HepG2 (cell line): Measurements from ENCODE around the gene MAPK4. TPM values are rescaled to one million over a fixed set of nuclear protein-coding genes. Genes with fewer than 3 reads are reported as not detected.

Source experiments
- FOXA3 ChIP-seq: IDR thresholded peaks from 2 replicates; pipeline ENCODE4 v1.6.1; 2016; ENCODE audit warnings: missing genetic modification reagents, missing compliant biosample characterization
- FOXK1 ChIP-seq: sonication (generic); formaldehyde crosslinking; IDR thresholded peaks from 2 replicates; pipeline ENCODE4 v1.4.0; 2020; ENCODE audit warnings: low read depth, missing genetic modification reagents, borderline replicate concordance
- FOXP1 ChIP-seq, 2 experiments: fragments of 450-650 bp in 1 of 2; IDR thresholded peaks; 2 replicates each; pipeline ENCODE4 v1.6.1; 2017 to 2018; ENCODE audit warnings: antibody characterized with exemption in 1 of 2
- IRF2 ChIP-seq: IDR thresholded peaks from 2 replicates; pipeline ENCODE4 v1.6.1; 2018; ENCODE audit warnings: missing genetic modification reagents, missing compliant biosample characterization
- ISL2 ChIP-seq: sonication (generic); formaldehyde crosslinking; IDR thresholded peaks from 2 replicates; pipeline ENCODE4 v1.5.0; 2020; ENCODE audit warnings: missing genetic modification reagents
- MATR3 ChIP-seq: sonication (generic); formaldehyde crosslinking; IDR thresholded peaks from 2 replicates; pipeline ENCODE4 v1.4.0; 2020; ENCODE audit warnings: missing genetic modification reagents
- SKI ChIP-seq: fragments of 450-650 bp; IDR thresholded peaks from one replicate; pipeline ENCODE4 v1.6.1; 2018; ENCODE audit warnings: mild to moderate bottlenecking; ENCODE audit not compliant: partially characterized antibody
- SMAD9 ChIP-seq: sonication (generic); formaldehyde crosslinking; IDR thresholded peaks from 2 replicates; pipeline ENCODE4 v1.5.1; 2020; ENCODE audit warnings: mild to moderate bottlenecking, missing genetic modification reagents
- SNAI1 ChIP-seq: sonication (generic); formaldehyde crosslinking; IDR thresholded peaks from 2 replicates; pipeline ENCODE4 v1.5.0; 2020; ENCODE audit warnings: mild to moderate bottlenecking, missing genetic modification reagents, borderline replicate concordance
- TARDBP ChIP-seq: sonication (generic); formaldehyde crosslinking; IDR thresholded peaks from 2 replicates; pipeline ENCODE4 v1.8.0; 2022; ENCODE audit warnings: mild to moderate bottlenecking, missing genetic modification reagents
- ZC3H4 ChIP-seq: sonication (generic); formaldehyde crosslinking; IDR thresholded peaks from 2 replicates; pipeline ENCODE4 v1.4.0; 2020; ENCODE audit warnings: missing genetic modification reagents, borderline replicate concordance
- ZNF12 ChIP-seq: sonication (generic); formaldehyde crosslinking; IDR thresholded peaks from 2 replicates; pipeline ENCODE4 v1.5.0; 2020; ENCODE audit warnings: missing genetic modification reagents
- ZNF251 ChIP-seq: sonication (generic); formaldehyde crosslinking; IDR thresholded peaks from 2 replicates; pipeline ENCODE4 v1.9.0; 2021; ENCODE audit warnings: mild to moderate bottlenecking, missing genetic modification reagents
- ZNF614 ChIP-seq: IDR thresholded peaks from 2 replicates; pipeline ENCODE4 v1.6.1; 2018; ENCODE audit warnings: missing biosample characterization, missing genetic modification reagents, inconsistent platforms, borderline replicate concordance
- ZNF75D ChIP-seq: sonication (generic); formaldehyde crosslinking; IDR thresholded peaks from 2 replicates; pipeline ENCODE4 v1.8.1; 2023; ENCODE audit warnings: missing genetic modification reagents, mild to moderate bottlenecking, borderline replicate concordance
- polyA plus RNA-seq, 8 experiments: library from polyadenylated mRNA; depleted of rRNA in 3 of 8; stranded (reverse) in 7 of 8; unstranded in 1 of 8; fragments of >200 nt; fragmentation: Illumina TruSeq in 4 of 8; extraction: Trizol in 4 of 8; gene quantifications; 2 replicates each; pipeline versions ENCODE4 v1.2.1 to v1.2.3, GENCODE V29; 2011 to 2016; ENCODE audit warnings: low read depth in 4 of 8, missing spikeins in 1 of 8, mixed read lengths in 1 of 8; ENCODE audit not compliant: insufficient read depth in 1 of 8
- total RNA-seq, 5 experiments: library from RNA; depleted of rRNA; stranded (reverse); fragments of >200 nt; fragmentation: Illumina TruSeq; extraction: Trizol; gene quantifications; 2 replicates each; pipeline ENCODE4 v1.2.3, GENCODE V29; 2016; ENCODE audit warnings: low read depth in 1 of 5
- TF ChIP-seq, protein P1 (sequence below): sonication (generic); formaldehyde crosslinking; IDR thresholded peaks from 2 replicates; pipeline ENCODE4 v1.8.0; 2022; ENCODE audit warnings: missing genetic modification reagents, mild to moderate bottlenecking, moderate library complexity, borderline replicate concordance
- TF ChIP-seq, protein P2 (sequence below), 2 experiments: sonication (generic) in 1 of 2; formaldehyde crosslinking in 1 of 2; IDR thresholded peaks; 2 replicates each; pipeline versions ENCODE4 v1.6.1 to v1.9.0; 2014 to 2022; ENCODE audit warnings: antibody characterized with exemption in 1 of 2, borderline replicate concordance in 1 of 2, inconsistent platforms in 1 of 2, low read depth in 1 of 2, missing genetic modification reagents in 1 of 2
- TF ChIP-seq, protein P3 (sequence below): IDR thresholded peaks from 2 replicates; pipeline ENCODE4 v1.6.1; 2016
- TF ChIP-seq, protein P4 (sequence below): sonication (generic); formaldehyde crosslinking; IDR thresholded peaks from 2 replicates; pipeline ENCODE4 v1.5.1; 2020; ENCODE audit warnings: missing genetic modification reagents, mild to moderate bottlenecking, borderline replicate concordance

The MAPK4 gene
- total and polyA plus RNA-seq, 2 of the 13 experiments (the other 11 are each of a cell fraction or from before 2014, with no cell fraction given) = not detected

DNA sequence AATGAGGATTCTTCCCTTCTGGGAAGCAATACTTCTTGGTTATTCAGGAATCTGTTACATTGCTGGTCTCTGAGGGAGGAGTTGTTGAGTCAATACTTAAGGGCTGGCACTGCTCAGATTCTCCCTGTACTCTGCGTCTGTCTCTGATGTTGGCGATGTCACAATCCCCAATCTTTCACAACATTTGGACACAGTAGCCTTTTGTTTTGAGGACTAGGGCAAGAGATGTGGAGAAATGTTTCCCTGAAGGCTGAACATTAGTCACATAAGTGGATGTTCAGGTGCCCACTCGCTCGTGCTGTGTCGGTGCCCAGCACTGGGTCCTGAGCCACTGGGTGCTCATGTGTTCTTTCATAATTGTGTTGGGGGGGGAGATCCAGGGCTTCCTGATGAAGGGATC is 55.0 kb downstream of the MAPK4 start (continued):
- TF ChIP-seq ZNF75D (CRISPR knock-in tag) (no peak), SMAD9 (CRISPR knock-in tag) (no peak), SNAI1 (CRISPR knock-in tag) (no peak), ZNF251 (no peak), SKI (peak; percentile 45), FOXK1 (CRISPR knock-in tag) (peak; percentile 58; the same call in 1 of the 2 replicates), ISL2 (CRISPR knock-in tag) (peak; percentile 82), MATR3 (CRISPR knock-in tag) (no peak), IRF2 (CRISPR knock-in tag) (peak; percentile 45; the same call in 1 of the 2 replicates), FOXA3 (CRISPR knock-in tag) (peak; percentile 86), FOXP1 (IDR thresholded peaks at IDR 0.05) (no peak), FOXP1 (CRISPR knock-in tag; IDR thresholded peaks at IDR 0.05) (peak; percentile 49; the same call in 1 of the 2 replicates), ZC3H4 (no peak), ZNF614 (0 out of 2 replicates have a peak, but pooled peaks have one; percentile 48), TARDBP (CRISPR knock-in tag) (peak; percentile 59; the same call in 1 of the 2 replicates), ZNF12 (peak; percentile 90)
- TF ChIP-seq, protein P1, sequence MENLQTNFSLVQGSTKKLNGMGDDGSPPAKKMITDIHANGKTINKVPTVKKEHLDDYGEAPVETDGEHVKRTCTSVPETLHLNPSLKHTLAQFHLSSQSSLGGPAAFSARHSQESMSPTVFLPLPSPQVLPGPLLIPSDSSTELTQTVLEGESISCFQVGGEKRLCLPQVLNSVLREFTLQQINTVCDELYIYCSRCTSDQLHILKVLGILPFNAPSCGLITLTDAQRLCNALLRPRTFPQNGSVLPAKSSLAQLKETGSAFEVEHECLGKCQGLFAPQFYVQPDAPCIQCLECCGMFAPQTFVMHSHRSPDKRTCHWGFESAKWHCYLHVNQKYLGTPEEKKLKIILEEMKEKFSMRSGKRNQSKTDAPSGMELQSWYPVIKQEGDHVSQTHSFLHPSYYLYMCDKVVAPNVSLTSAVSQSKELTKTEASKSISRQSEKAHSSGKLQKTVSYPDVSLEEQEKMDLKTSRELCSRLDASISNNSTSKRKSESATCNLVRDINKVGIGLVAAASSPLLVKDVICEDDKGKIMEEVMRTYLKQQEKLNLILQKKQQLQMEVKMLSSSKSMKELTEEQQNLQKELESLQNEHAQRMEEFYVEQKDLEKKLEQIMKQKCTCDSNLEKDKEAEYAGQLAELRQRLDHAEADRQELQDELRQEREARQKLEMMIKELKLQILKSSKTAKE (CRISPR knock-in tag) = no peak
- TF ChIP-seq, protein P2, sequence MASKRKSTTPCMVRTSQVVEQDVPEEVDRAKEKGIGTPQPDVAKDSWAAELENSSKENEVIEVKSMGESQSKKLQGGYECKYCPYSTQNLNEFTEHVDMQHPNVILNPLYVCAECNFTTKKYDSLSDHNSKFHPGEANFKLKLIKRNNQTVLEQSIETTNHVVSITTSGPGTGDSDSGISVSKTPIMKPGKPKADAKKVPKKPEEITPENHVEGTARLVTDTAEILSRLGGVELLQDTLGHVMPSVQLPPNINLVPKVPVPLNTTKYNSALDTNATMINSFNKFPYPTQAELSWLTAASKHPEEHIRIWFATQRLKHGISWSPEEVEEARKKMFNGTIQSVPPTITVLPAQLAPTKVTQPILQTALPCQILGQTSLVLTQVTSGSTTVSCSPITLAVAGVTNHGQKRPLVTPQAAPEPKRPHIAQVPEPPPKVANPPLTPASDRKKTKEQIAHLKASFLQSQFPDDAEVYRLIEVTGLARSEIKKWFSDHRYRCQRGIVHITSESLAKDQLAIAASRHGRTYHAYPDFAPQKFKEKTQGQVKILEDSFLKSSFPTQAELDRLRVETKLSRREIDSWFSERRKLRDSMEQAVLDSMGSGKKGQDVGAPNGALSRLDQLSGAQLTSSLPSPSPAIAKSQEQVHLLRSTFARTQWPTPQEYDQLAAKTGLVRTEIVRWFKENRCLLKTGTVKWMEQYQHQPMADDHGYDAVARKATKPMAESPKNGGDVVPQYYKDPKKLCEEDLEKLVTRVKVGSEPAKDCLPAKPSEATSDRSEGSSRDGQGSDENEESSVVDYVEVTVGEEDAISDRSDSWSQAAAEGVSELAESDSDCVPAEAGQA (IDR thresholded peaks at IDR 0.05; ENCODE audit: low read depth) = no peak
- TF ChIP-seq, protein P2 (CRISPR knock-in tag; IDR thresholded peaks at IDR 0.05; ENCODE audit: borderline replicate concordance) = no peak
- TF ChIP-seq, protein P3, sequence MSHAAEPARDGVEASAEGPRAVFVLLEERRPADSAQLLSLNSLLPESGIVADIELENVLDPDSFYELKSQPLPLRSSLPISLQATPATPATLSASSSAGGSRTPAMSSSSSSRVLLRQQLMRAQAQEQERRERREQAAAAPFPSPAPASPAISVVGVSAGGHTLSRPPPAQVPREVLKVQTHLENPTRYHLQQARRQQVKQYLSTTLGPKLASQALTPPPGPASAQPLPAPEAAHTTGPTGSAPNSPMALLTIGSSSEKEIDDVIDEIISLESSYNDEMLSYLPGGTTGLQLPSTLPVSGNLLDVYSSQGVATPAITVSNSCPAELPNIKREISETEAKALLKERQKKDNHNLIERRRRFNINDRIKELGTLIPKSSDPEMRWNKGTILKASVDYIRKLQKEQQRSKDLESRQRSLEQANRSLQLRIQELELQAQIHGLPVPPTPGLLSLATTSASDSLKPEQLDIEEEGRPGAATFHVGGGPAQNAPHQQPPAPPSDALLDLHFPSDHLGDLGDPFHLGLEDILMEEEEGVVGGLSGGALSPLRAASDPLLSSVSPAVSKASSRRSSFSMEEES (CRISPR knock-in tag) = peak; percentile 58; the same call in 1 of the 2 replicates
- TF ChIP-seq, protein P4, sequence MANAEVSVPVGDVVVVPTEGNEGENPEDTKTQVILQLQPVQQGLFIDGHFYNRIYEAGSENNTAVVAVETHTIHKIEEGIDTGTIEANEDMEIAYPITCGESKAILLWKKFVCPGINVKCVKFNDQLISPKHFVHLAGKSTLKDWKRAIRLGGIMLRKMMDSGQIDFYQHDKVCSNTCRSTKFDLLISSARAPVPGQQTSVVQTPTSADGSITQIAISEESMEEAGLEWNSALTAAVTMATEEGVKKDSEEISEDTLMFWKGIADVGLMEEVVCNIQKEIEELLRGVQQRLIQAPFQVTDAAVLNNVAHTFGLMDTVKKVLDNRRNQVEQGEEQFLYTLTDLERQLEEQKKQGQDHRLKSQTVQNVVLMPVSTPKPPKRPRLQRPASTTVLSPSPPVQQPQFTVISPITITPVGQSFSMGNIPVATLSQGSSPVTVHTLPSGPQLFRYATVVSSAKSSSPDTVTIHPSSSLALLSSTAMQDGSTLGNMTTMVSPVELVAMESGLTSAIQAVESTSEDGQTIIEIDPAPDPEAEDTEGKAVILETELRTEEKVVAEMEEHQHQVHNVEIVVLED (CRISPR knock-in tag) = no peak
